Measurements from ENCODE around the gene LIG3.
"Not testable (repeated sequence)": the region's sequence is repeated elsewhere in the genome, so short reads cannot be mapped to it uniquely, and the experiment has no call there.

The LIG3 gene

DNA sequence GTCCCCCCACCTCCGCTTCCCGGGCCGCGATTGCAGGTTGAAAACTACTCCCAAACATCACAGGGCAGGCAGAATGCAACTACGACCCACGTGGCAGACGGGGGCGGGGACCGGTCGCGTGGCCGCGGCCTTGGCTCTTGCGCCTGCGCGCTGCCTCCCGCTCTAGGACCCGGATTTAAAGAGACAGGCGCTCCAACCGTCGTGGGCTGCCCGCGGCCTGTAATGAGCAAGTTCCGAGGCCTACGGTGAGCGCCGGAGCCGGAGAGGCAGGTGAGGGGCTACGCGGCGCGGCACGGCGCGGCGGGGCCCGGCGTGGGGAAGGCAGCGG lies at the start of gene LIG3:
LIG3 (plus strand) TSS at position 160 of the 328 bp plus-strand sequence. CDS start 2,494 bp downstream, outside the sequence.
- DNase-seq: peak; percentile 89

DNA sequence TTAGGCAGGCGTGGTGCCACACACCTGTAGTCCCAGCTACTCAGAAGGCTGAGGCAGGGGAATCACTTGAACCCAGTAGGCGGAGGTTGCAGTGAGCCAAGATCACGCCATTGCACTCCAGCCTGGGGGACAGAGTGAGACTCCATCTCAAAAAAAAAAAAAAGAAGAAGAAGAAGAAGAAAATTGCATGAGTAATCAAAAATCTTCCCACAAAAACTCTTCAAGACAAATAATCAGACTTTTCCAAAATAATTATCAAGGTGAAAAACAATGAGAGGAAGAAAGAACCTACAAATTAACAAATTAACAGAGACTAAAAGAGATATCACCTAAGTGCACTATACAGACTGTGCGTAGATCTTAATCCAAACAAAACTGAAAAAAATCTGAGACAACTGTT lies 29.5 kb upstream of the LIG3 start:
- DNase-seq: not testable (repeated sequence)

DNA sequence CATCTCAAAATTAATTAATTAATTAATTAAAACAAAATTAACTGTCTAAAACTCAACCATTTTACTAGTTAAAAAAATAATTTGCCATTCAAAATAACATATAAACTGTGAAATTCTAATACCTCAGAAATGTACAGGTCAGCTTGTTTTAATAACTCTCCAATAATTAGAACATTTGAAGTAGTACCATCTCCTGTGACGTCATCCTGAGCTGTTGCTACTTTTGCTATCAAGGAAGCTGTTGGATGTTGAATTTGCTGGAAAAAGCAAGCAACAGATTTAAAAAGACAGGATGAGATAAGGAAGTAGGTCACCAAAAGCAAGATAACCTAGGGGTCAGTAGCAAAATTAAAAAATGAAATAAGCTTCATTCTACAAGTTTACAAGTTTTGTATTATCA lies 21.9 kb upstream of the LIG3 start:
- no peak for DNase-seq

DNA sequence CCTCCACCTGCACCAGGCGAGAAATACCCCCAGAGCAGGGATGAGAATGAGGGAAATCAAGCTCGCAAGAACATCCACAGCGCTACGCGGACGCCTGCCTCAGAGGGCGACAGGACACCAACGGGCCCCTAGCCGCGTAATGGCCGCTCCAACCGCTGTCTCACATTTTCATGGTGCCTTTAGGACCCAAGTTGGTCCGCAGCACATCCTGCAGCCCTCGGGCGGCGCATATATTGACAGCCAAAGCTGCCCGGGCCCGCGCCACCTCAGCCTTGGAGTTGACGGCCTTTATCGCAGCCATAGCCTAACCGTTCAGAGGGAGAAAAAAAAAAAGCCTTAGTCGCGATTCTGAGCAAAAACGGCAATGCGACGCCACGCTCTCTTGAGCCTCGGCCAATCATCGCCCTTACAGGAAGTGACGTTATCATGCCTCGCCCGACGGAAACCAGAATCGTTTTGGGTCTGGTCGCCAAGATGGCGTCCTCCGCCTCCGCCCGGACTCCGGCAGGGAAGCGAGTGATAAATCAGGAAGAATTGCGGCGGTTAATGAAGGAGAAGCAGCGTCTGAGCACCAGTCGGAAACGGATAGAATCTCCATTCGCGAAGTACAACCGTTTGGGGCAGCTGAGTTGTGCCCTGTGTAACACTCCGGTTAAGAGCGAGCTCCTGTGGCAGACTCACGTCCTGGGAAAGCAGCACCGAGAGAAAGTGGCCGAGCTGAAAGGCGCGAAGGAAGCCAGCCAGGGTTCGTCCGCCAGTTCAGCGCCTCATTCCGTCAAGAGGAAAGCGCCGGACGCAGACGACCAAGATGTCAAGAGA lies 19.0 kb upstream of the LIG3 start, which contains the start of the genes CCT6B and ZNF830:
CCT6B (minus strand) TSS at position 368 of the 819 bp plus-strand sequence; CDS start at position 301, 67 bp downstream.
ZNF830 (plus strand) TSS at position 448 of the 819 bp plus-strand sequence; CDS start at position 475, 27 bp downstream.
- DNase-seq: peak; percentile 95

DNA sequence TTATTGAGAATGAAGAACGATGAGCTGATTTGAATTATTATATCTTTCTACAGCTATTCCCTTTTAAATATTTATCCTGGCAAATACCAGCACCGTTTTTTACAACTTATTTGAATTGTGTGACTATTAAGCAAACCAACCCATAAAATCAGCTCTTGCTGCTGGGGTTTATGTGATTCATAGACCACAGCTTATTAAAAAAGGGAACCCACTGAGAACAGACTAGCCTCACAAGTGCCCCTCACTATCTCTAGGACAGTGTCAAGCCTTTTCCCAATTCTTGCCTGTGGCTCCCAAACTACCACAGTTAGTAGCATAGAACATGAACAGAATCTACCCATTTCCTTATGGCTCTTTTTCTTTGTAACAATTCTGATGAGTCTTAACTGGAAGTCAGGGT lies 6.1 kb upstream of the LIG3 start:
- DNase-seq: no peak

DNA sequence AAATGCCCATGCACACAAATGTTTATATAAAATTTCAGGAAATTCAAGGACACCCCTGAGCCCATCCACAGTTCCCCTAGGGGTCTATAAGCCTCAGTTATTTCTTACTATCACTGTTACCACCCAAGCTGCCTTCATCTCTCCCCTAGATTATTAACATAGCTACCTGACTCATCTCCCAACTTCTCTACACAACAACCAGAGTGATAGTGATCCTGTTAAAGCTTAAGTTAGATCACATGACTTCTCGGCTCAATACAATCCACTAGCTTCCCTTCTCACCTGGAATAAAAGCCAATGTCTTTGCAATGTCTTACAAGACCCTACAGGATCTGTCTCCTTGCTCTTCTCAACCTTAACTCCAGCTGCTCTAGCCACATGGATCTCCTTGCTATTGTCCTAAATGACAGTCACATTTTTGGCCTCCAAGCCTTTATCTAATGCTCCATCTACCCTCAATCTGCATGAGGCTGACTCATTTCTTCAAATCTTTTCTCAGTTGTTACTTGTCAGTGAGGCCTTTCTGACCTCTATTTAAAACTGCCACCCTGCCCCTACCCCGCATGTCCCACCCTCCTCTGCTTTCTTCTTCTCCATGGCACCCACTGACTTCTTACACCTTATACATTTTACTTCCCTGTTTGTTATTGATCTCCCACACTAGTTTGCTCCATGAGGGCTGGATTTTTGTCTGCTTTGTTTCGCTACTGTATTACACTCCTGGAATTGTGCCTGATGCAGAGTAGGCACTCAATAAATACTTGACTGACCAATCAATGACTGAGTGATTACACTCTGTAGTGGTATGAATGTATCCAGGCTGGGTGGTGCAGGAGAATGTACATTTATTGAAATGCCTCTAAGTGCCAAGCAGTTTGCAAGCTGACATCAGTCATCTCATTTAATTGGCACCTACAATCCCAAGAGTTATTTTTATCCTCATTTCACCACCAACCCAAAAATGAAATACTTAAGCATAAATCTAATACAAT lies 5.2 kb upstream of the LIG3 start:
- no peak for DNase-seq

DNA sequence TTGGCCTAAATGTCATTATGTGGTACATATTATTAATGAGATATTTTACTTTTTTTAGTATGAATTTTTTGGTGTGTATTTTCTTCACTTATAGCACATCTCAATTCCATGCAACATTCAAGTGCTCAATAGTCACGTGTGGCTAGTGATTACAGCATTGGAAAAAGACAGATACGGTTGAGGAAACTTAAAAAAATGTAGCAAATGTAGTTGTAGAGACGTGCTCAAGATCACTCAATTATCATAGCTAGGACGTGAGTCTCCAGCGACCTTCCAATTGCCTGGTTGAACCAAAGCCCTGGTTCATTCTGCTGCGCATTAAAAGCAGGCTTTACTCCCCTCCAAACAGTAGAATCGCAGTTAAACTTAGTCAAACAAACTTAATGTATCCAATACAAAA lies 1.2 kb upstream of the LIG3 start:
- no peak for DNase-seq

DNA sequence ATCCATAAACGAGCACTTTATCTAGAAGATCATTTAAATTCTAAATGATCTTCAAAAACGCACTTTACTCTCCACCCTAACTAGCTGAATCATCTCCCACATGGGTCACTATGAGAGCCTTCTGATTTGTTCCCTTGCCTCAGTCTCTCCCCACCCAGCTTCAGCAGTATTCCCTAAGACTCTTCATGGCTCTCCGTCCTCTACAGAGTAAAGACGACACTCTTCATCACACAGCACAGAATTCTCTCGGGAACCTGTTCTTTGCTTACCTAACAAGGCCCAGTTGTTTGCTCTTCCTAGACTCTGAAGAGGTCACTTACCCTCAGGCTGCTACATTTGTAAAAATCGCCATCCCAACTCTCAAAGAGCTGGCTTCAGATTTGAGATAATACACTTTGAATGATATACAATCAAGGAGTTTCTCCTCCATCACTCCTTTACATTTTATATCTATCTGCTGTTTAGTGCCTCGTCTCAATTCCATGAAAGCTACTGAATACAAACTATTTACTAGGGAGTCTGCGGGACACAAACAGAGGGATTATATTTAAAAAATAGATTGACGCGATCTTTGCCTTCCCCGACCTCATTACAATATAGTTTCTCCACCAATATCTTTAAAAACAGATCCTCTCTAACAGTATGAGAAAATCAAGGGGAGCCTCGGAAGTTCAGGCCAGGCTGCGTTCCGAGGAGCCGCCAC lies 511 bp upstream of the LIG3 start:
- DNase-seq: no peak

DNA sequence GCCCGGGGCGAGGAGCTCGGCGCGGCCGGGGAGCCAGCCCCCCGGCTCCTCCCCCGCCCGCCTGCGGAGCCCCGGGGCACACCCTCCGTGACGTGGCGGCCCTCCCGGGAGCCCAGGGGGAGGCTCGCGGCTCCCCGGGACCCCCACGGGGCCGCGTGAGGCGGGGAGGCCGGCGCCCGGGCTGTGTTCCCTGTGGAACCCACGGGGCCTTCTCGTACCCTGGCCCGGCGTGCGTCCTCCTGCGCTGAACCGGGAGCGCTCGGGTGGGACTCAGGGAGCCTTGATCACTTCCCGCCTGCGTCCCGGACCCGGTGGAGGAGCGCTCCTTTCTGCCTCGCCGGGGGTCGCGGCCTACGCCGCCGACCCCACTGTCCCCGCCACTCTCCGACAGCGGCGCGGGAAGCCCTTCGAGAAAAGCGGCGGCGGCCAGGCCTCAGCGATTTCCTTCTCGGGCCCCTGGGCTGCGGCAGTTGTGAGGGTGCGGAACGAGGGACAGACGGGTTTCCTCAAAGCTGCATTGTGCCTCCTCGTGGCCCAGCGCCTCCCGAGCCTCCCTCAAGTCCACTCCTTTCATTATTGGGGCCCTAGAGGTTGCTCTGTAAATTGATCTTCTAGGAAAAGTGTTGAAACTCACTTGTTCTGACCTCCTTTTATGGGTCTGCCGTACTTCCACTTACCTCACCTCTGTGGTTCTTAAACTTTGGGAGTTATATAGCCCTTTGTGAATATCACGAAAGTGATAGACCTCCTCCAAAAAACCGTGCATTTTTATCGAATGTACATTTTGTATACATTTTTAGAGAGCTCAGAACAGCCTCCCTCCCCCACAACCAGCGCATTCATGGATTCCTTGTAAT lies 597 bp downstream of the LIG3 start:
- peak; percentile 83 for DNase-seq

DNA sequence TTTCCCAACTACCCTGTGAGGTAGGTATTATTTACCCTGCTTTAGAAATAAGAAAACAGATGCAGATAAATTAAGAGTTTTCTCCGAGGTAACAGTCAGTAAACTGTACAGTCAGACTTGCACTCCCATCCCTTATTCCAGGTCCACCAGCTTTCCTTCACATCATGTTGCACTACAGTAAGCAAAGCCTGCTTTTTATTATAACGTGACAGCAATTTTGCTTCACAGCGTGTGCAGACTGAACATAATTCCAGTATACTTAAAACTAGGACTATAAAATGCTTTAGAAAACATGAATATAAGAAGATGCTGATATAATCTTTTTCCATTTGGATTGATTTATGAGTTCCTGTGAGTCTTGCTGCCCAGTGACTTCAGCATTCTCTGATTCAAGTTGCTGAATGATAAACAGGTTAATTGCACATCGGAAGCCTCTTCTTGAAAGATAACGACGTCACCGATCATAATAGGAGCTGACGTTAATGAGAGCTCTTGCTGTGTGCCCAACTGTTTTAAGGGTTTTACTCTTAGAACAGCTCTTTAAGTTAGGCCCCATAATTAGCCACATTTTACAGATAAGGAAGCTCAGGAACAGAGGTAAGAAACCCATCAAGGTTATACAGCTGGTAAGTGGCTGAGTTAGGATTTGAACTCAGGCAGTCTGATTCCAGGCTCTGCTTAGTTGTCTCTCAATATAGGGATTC lies 1.4 kb downstream of the LIG3 start:
- no peak for DNase-seq

DNA sequence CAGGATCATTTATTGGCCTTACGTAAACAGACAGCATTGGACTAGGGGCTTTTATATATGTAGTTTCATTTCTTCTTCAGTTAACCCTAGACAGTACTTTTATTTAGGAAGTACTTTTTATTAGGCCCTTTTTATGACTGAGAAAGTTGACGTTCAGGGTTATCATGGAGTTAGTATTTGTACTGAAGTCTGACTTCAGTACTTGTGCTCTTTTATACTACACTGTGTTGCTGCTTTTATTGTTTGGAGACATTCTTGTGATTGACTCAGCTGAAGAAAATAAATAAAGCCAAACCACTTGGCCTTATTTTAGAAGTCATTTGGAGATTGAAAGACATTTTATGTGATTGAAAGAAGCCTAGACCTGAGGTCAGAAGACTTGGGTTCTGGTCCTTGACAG lies 6.9 kb downstream of the LIG3 start:
- DNase-seq: no peak

DNA sequence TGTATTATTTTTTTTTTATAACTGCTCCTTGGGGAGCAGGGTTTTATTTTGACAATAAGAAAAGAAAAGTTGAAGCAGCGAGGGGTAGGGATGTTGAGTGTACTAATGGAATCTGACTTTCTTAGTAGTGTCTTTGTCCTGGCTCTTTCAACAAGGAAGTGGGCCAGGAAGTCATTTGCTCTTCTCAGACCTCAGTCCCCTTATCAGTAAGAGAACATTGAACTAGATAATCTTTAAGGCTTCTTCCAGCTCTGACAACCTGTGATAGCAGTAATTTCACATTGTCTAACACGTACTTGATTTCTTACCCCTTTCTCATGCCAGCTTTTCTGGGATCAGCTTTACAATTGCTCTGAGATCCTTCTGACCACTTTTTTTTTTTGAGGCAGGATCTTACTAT lies 8.3 kb downstream of the LIG3 start:
- no peak for DNase-seq

DNA sequence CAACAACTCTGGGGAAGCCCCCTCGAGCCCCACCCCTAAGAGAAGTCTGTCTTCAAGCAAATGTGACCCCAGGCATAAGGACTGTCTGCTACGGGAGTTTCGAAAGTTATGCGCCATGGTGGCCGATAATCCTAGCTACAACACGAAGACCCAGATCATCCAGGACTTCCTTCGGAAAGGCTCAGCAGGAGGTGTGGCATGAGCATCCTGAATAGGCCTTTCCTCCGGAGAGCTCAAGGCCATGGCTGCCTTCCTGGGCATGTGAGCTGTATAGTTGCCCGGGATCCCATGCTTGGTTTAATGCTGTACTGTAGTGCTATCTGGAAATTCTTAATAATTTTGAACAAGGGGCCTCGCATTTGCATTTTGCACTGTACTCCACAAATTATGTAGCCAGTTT lies 9.2 kb downstream of the LIG3 start:
- no peak for DNase-seq

DNA sequence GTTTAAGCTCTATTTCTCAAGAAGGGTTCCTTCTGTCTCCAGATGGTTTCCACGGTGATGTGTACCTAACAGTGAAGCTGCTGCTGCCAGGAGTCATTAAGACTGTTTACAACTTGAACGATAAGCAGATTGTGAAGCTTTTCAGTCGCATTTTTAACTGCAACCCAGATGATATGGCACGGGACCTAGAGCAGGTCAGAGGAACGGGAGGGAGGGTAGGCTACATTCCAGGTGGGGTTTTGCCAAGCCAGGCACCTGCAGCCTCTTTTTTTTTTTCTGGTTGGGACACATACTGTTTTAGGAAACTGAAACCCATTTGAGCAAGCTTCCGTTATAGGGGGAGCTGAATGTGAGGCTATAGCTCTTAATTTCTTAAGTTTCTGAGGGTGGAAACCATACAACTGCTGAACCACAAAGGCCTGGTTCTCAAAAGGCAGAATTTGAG lies 10.6 kb downstream of the LIG3 start:
- peak; percentile 85 for DNase-seq

DNA sequence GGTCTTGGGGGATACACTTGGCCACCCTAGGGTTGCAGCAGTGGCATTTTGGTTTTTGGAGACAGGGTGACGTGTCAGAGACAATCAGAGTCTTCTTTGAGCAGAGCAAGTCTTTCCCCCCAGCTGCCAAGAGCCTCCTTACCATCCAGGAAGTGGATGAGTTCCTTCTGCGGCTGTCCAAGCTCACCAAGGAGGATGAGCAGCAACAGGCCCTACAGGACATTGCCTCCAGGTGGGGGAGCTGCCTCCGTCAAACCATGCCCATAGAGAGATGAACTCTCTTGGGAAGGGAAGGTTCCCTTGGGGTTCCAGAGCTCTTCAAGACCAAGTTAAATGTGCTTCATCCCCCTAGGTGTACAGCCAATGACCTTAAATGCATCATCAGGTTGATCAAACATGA lies 11.3 kb downstream of the LIG3 start:
- no peak for DNase-seq

DNA sequence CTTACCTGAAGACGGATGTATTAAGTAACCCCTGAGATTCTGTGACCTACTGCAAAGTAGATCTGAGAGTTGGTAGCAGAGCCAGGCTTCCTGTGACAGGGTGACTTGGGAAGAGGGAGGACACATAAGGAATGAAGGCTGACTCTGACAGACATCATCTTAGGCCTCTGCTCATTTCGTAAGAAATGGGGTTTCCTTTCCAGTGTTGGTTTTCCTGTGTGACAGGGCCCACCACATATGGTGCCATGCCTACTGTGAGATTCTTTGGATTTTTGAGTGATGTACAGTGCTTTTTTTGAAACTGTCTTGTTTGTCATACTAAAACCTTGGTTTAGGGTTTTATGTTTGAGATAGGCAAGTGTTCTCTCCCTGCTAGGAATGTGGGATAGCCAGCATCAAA lies 12.7 kb downstream of the LIG3 start:
- no peak for DNase-seq

DNA sequence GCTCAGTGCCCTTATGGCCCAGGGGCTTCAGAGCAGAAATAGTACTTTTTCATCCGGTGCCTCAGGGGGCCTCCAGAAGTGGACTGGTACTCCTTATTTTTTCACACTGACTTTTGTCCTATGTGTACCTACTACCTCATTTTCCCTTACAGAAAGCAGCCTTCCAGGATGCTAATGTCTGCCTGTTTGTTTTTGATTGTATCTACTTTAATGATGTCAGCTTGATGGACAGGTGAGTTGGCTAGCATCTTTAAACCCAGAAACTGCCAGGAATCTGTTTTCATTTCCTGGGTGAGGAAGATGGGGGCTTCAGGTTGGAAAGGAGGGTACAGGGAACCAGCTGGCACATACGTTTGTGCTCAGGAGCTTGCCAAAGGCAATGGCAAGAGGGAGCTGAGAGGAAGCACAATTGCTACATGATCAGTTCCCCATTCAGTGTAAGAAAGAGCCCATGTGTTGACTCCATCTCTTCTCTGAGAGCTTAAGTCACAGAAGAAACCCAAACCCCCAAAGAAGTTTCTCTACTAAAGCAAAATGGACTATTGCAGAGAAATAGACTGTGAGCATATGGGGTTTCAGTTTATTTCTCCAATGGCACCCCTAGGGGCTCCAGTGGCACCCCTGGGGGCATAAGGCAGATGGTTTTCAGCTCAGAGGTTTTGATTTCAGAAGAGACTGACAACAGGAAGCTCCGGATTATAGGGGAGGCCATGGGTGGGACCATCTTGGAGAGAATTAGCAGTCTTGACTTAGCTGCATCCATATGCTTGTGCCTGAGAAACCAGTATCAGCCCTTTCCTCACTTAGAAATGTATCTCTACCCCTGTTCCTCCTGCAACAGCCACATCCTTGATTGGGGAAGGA lies 16.3 kb downstream of the LIG3 start:
- DNase-seq: peak; percentile 37

DNA sequence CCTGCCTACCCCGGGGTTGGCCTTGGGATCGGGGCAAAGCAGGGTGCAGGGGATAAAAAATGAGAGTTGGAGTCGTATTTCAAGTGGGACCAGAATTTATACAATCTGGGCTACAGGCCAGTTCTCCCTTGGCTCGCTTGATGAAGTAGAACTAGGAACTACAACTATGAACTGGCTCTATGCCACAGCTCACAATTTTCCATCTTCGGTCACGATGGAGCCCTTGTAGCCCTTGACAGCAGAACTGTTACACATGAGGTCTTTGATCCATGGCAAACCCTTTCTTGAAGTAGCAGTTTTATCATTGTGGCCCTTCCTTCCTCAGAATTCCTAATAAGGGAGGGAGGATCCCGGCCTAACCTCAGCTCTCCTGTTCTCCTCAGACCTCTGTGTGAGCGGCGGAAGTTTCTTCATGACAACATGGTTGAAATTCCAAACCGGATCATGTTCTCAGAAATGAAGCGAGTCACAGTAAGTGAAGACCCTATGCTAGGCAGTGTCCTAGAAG lies 17.1 kb downstream of the LIG3 start:
- DNase-seq: peak; percentile 44

DNA sequence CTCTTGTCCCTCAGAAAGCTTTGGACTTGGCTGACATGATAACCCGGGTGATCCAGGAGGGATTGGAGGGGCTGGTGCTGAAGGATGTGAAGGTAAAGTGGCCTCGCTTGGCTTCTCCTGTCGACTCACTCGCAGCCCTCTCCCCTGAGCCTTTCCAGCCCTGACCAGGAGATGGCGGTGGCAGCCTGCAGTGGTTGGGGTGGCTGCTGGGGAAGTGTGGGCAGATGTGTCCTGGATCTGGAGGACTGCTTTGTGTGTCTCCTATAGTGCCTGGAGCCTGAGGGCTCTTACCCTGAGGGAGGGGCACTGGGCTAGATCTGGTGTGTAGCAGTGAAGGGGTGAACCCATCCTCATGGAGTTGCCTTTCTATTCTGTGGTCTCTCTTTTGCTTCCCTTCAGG lies 17.9 kb downstream of the LIG3 start:
- DNase-seq: peak; percentile 5

DNA sequence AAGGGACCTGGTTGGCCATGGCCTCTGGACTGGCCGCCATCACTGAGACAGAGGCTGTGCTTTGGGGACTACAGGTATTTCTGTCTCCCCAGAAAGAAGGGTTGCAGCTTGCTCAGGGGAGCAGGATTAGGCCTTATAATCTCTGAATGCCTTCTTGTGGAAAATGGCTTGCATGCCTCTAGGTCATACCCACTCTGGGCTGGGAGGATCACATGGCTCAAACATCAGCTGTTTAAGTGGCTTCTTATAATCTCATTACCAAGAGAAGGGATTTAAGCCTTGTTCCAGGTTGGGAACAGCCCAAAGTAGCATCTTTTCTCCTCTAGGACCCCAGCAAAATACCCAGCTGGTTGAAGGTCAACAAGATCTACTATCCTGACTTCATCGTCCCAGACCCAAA lies 19.1 kb downstream of the LIG3 start:
- no peak for DNase-seq
